Measurements from ENCODE around the gene PIM3.

GRCh38 chr22:49911881-49912625, 48.5 kb upstream of the PIM3 start:
- TF ChIP-seq CTCF (IDR thresholded peaks at IDR 0.05): no peak
- TF ChIP-seq POLR2A (IDR thresholded peaks at IDR 0.05): no peak
